IMR-90 (cell line): ENCODE data around the gene PHF20. TPM values are rescaled to one million over a fixed set of nuclear protein-coding genes. Genes with fewer than 3 reads are reported as not detected.

Source experiments
- ATAC-seq: fragments of 200-7000 bp; cut with Tn5 transposase; 2 replicates; pipeline ENCODE4 v1.9.1; 2020; ENCODE audit warnings: low read depth, mild to moderate bottlenecking, moderate library complexity
- BruUV-seq: library from RNA; stranded (reverse); fragments of 400-500 nt; replicated peaks from 2 replicates; lab custom pipeline; 2021; lab: Mats Ljungman, UMichigan
- CTCF ChIA-PET: fragments of 300-600 bp; formaldehyde crosslinking; extraction: SDS; loops from one replicate; lab custom pipeline; 2021; ENCODE audit warnings: antibody characterized with exemption; lab: Yijun Ruan, JAX
- POLR2A ChIA-PET: fragments of 300-600 bp; sonication (Branson Sonifier 250); formaldehyde crosslinking; loops from one replicate; lab custom pipeline; 2022; ENCODE audit warnings: antibody characterized with exemption; ENCODE audit not compliant: unreplicated experiment; lab: Charles Lee
- DNase-seq: peaks from one replicate; pipeline ENCODE4 v3.0.0; 2013
- H2AFZ ChIP-seq: replicated peaks from 2 replicates; pipeline ENCODE3; 2013; ENCODE audit warnings: low read length, mild to moderate bottlenecking; ENCODE audit not compliant: poor library complexity
- H2AK5ac ChIP-seq: 2 replicates; pipeline ENCODE4 v1.6.1; 2013; ENCODE audit warnings: low read depth, low read length, inconsistent platforms
- H2AK9ac ChIP-seq: replicated peaks from 2 replicates; pipeline ENCODE3; 2013; ENCODE audit warnings: mild to moderate bottlenecking, low read depth, low read length, moderate library complexity; ENCODE audit not compliant: poor library complexity
- H2BK120ac ChIP-seq: 2 replicates; pipeline ENCODE4 v1.6.1; 2013; ENCODE audit warnings: low read depth, low read length, inconsistent platforms
- H2BK15ac ChIP-seq: 3 replicates; pipeline ENCODE4 v1.6.1; 2013; ENCODE audit warnings: low read depth, low read length, inconsistent platforms
- H2BK20ac ChIP-seq: 2 replicates; pipeline ENCODE4 v1.6.1; 2013; ENCODE audit warnings: low read depth, mild to moderate bottlenecking, inconsistent platforms, low read length, moderate library complexity
- H2BK5ac ChIP-seq: 2 replicates; pipeline ENCODE4 v1.6.1; 2013; ENCODE audit warnings: mild to moderate bottlenecking, low read depth, low read length, inconsistent platforms; ENCODE audit not compliant: poor library complexity, severe bottlenecking
- H3K14ac ChIP-seq: replicated peaks from 2 replicates; pipeline ENCODE4 v1.6.1; 2013; ENCODE audit warnings: low read depth, low read length, inconsistent platforms
- H3K18ac ChIP-seq: 2 replicates; pipeline ENCODE4 v1.6.1; 2013; ENCODE audit warnings: low read depth, low read length, control low read depth
- H3K23ac ChIP-seq: 2 replicates; pipeline ENCODE4 v1.6.1; 2013; ENCODE audit warnings: low read depth, low read length, inconsistent platforms
- H3K27ac ChIP-seq: 2 replicates; pipeline ENCODE4 v1.5.1; 2013; ENCODE audit warnings: mild to moderate bottlenecking, control low read depth, low read length; ENCODE audit not compliant: insufficient read depth
- H3K27me3 ChIP-seq: 2 replicates; pipeline ENCODE4 v1.6.1; 2013; ENCODE audit warnings: low read length; ENCODE audit not compliant: control insufficient read depth, insufficient read depth
- H3K36me3 ChIP-seq: 2 replicates; pipeline ENCODE4 v1.6.1; 2013; ENCODE audit warnings: low read length, mixed read lengths; ENCODE audit not compliant: control insufficient read depth, insufficient read depth
- H3K4ac ChIP-seq: 2 replicates; pipeline ENCODE4 v1.6.1; 2013; ENCODE audit warnings: low read depth, low read length, inconsistent platforms
- H3K4me1 ChIP-seq: 2 replicates; pipeline ENCODE4 v1.6.1; 2013; ENCODE audit warnings: low read length, mixed read lengths; ENCODE audit not compliant: control insufficient read depth, insufficient read depth
- H3K4me2 ChIP-seq: 2 replicates; pipeline ENCODE4 v1.6.1; 2013; ENCODE audit warnings: low read depth, mild to moderate bottlenecking, control low read depth, low read length, moderate library complexity
- H3K4me3 ChIP-seq: 2 replicates; pipeline ENCODE4 v1.5.1; 2013; ENCODE audit warnings: low read depth, mild to moderate bottlenecking, control low read depth, low read length, moderate library complexity; ENCODE audit not compliant: insufficient read depth
- H3K56ac ChIP-seq: 2 replicates; pipeline ENCODE4 v1.6.1; 2013; ENCODE audit warnings: low read length, inconsistent platforms; ENCODE audit not compliant: insufficient read depth; ENCODE audit errors: extremely low read depth
- H3K79me1 ChIP-seq, 2 experiments: 2 replicates each; pipeline ENCODE4 v1.6.1; 2013; ENCODE audit warnings: low read length in 2 of 2, inconsistent platforms in 1 of 2, low read depth in 1 of 2
- H3K9ac ChIP-seq: 2 replicates; pipeline ENCODE4 v1.6.1; 2013; ENCODE audit warnings: low read depth, low read length, control low read depth
- H3K9me1 ChIP-seq: 2 replicates; pipeline ENCODE4 v1.6.1; 2013; ENCODE audit warnings: low read length, inconsistent platforms; ENCODE audit not compliant: insufficient read depth
- H3K9me3 ChIP-seq: 2 replicates; pipeline ENCODE4 v1.6.1; 2013; ENCODE audit warnings: low read length; ENCODE audit not compliant: control insufficient read depth, insufficient read depth
- H4K20me1 ChIP-seq: 2 replicates; pipeline ENCODE4 v1.6.1; 2013; ENCODE audit warnings: low read length, inconsistent platforms; ENCODE audit not compliant: insufficient read depth
- H4K5ac ChIP-seq: 2 replicates; pipeline ENCODE4 v1.6.1; 2013; ENCODE audit warnings: mild to moderate bottlenecking, low read depth, low read length, control low read depth
- H4K8ac ChIP-seq, 2 experiments: 2 replicates each; pipeline ENCODE4 v1.6.1; 2013; ENCODE audit warnings: low read depth in 2 of 2, low read length in 2 of 2, control low read depth in 1 of 2, inconsistent platforms in 1 of 2
- H4K91ac ChIP-seq: 2 replicates; pipeline ENCODE4 v1.6.1; 2013; ENCODE audit warnings: low read depth, low read length, inconsistent platforms; ENCODE audit not compliant: insufficient read depth
- CHD1 ChIP-seq: IDR thresholded peaks from 2 replicates; pipeline ENCODE4 v1.6.1; 2012; ENCODE audit warnings: low read depth, low read length, improper control_type of control experiment
- FOS ChIP-seq: fragments of 150-350 bp; IDR thresholded peaks from 2 replicates; pipeline ENCODE4 v1.6.1; 2016; ENCODE audit warnings: low read depth, low read length
- MAZ ChIP-seq: IDR thresholded peaks from 2 replicates; pipeline ENCODE4 v1.6.1; 2012; ENCODE audit warnings: low read depth, mild to moderate bottlenecking, low read length, improper control_type of control experiment, moderate library complexity, borderline replicate concordance
- POLR2A ChIP-seq: IDR thresholded peaks from 2 replicates; pipeline ENCODE4 v1.6.1; 2012; ENCODE audit warnings: mild to moderate bottlenecking, low read depth, low read length
- RAD21 ChIP-seq: IDR thresholded peaks from 2 replicates; pipeline ENCODE4 v1.6.1; 2012; ENCODE audit warnings: low read length, improper control_type of control experiment
- SMC3 ChIP-seq: fragments of 150-350 bp; IDR thresholded peaks from 2 replicates; pipeline ENCODE4 v1.6.1; 2016; ENCODE audit warnings: low read depth, mild to moderate bottlenecking, antibody characterized with exemption, low read length, moderate library complexity
- WGBS, 2 experiments: methylation state at CpG; one replicate each; pipeline versions ENCODE4 v1.1.5 to v1.1.7; 2013; ENCODE audit warnings: missing lambda C conversion rate in 2 of 2; ENCODE audit not compliant: insufficient read length in 1 of 2; ENCODE audit errors: extremely low coverage in 2 of 2; 5-methylcytosine and 5-hydroxymethylcytosine counted together
- dilution Hi-C: fragments of 300-500 bp; cut with HindIII; formaldehyde crosslinking; loops from one replicate; pipeline ENCODE4 v1.14.3; 2018; ENCODE audit warnings: low sequenced_read_pairs; ENCODE audit not compliant: unreplicated experiment
- in situ Hi-C: fragments of 300-500 bp; cut with MboI; formaldehyde crosslinking; loops from 3 replicates; pipeline ENCODE4 v1.14.3; 2019; ENCODE audit warnings: low sequenced_read_pairs, inconsistent platforms, mixed read lengths
- intact Hi-C: fragments of 100-400 bp; cut with micrococcal nuclease; formaldehyde crosslinking; loops from 2 replicates; pipeline ENCODE4 v1.10.0; 2022
- polyA plus RNA-seq, 3 experiments: library from polyadenylated mRNA; depleted of rRNA; stranded (reverse); fragments of >200 nt; gene quantifications; 2 replicates each; pipeline ENCODE4 v1.2.3, GENCODE V29; 2012; ENCODE audit warnings: low replicate concordance in 1 of 3
- total RNA-seq: library from RNA; depleted of rRNA; stranded (reverse); fragments of >200 nt; gene quantifications from 2 replicates; pipeline ENCODE4 v1.2.3, GENCODE V29; 2012

PHF20 gene
- total and polyA plus RNA-seq, 2 of the 4 experiments (the other 2 are of a cell fraction) = 22.0 to 22.5 TPM

DNA sequence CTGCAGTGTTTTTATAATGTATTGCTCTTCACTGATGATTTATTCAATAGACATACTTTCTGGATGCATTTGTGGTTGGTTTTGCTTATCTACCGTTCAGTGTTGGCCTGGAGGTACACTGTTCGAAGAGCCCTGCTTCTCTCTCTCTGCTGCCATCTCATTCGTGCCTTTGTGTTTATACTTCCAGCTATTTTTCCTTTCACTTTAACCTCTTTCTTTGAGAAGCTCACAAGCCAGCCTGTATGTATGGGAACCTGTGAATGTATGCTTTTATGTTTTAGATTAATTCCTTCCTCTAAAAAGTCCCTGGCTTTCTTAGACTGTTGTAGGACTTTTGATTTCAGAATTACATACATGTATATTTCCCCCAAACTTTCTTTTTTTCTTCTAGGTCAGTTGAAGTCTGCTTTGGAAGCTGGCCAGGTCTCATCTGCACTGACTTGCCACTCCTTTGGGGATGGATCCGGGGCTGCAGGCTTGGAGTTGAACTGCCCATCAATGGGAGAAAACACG lies 99.5 kb downstream of the PHF20 start:
- peak overlapping the region; percentile 80 for H3K4me2 ChIP-seq
- H4K8ac ChIP-seq = peak overlapping the region; percentile 51 to 72; a peak in 3 of 4 replicates
- peak overlapping the region; percentile 87 for H3K4ac ChIP-seq
- peak overlapping the region; percentile 79; the same call in 1 of the 2 replicates for H3K18ac ChIP-seq
- H4K5ac ChIP-seq = peak overlapping the region; percentile 73
- H3K14ac ChIP-seq = peak overlapping the region; percentile 32
- H2BK20ac ChIP-seq = peak overlapping the region; percentile 76
- no peaks in the 10 kb centered on the region; the same call in 1 of the 2 replicates for H3K36me3 ChIP-seq
- peaks cover 16% of the 10 kb centered on the region for H3K4me1 ChIP-seq
- H2AK9ac ChIP-seq = no peak overlapping the region
- H3K9me3 ChIP-seq = no peaks in the 10 kb centered on the region
- TF ChIP-seq POLR2A = no peak
- TF ChIP-seq CHD1 = no peak
- no peak for TF ChIP-seq RAD21
- no peak for TF ChIP-seq MAZ
- no peak for TF ChIP-seq SMC3
- TF ChIP-seq FOS = no peak
- ChIA-PET POLR2A (interaction anchor here (0.6 kb wide), 1 partner anchor 82 kb away, joined by 3 read pairs; no protein-coding TSS in a partner anchor), CTCF (no interaction called here)
- H3K27ac ChIP-seq = peak overlapping the region; percentile 72
- dilution Hi-C loops (no loop called here), intact Hi-C loops (no loop called here), in situ Hi-C loops (no loop called here)
- H2BK5ac ChIP-seq = peak overlapping the region; percentile 83
- H3K9me1 ChIP-seq = peaks cover 10% of the 10 kb centered on the region; the same call in 1 of the 2 replicates
- BruUV-seq = TSS peak; percentile 49
- peak overlapping the region; percentile 15; the same call in 1 of the 2 replicates for H3K4me3 ChIP-seq
- peak overlapping the region; percentile 72; the same call in 2 of the 3 replicates for H2BK15ac ChIP-seq
- no peaks in the 10 kb centered on the region for H3K27me3 ChIP-seq
- peak overlapping the region; percentile 87 for H2AK5ac ChIP-seq
- H2BK120ac ChIP-seq = peak overlapping the region; percentile 60; the same call in 1 of the 2 replicates
- DNase-seq = peak; percentile 51
- no peak overlapping the region for H2AFZ ChIP-seq
- 40% methylated on average over 1 of the region's 5 CpGs; no CpG with 5 or more reads in 1 of the 2 experiments for WGBS, 2 experiments
- no peaks in the 10 kb centered on the region for H4K20me1 ChIP-seq
- H3K9ac ChIP-seq = peak overlapping the region; percentile 45
- H3K56ac ChIP-seq = peak overlapping the region; percentile 51
- H4K91ac ChIP-seq = peak overlapping the region; percentile 20; the same call in 1 of the 2 replicates
- H3K79me1 ChIP-seq = peaks cover 11 to 66% of the 10 kb centered on the region in 2 experiments
- peak overlapping the region; percentile 61; the same call in 1 of the 2 replicates for H3K23ac ChIP-seq
- peak; percentile 61 for ATAC-seq
